Measurements from ENCODE around the gene SMARCA5. TPM values are rescaled to one million over a fixed set of nuclear protein-coding genes. Genes with fewer than 3 reads are reported as not detected.

The SMARCA5 gene
- total RNA-seq, 1 donor from 2014 or later: 58.5 TPM

GRCh38 chr4:143538979-143539669 lies 25.6 kb downstream of the SMARCA5 start:
- no peak for DNase-seq

DNA sequence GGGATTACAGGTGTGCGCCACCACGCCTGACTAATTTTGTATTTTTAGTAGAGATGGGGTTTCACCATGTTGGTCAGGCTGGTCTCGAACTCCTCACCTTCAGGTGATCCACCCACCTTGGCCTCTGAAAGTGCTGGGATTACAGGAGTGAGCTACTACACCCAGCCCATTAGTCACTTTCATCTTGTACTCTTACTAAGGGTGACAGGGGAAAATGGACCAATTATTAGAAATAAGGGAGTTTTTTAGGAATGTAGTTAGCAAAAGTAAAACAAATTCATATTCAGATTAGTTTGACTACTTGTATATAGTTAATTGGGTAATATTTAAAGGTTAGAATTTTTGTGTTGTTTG lies 26.1 kb downstream of the SMARCA5 start:
- DNase-seq: no peak

DNA sequence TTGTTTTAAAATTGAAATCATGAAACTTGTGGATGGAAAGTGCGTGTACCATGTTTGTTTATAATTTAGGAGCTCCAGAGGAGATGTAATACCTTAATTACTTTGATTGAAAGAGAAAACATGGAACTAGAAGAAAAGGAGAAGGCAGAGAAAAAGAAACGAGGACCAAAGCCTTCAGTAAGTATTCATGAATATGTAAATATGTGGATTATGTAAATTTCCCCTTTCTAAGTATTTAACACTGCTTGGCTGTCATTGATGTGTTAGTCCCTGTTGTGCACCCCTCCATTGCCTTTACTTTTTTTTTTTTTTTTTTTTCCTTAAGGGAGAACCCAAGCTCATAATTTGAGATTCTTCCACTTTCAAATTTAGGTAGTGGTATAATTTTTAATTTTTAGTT lies 36.4 kb downstream of the SMARCA5 start:
- no peak for DNase-seq

GRCh38 chr4:143554728-143555597 lies 41.5 kb downstream of the SMARCA5 start:
- DNase-seq: no peak

GRCh38 chr4:143555676-143556075 lies 42.2 kb downstream of the SMARCA5 start:
- peak; percentile 9 for DNase-seq

DNA sequence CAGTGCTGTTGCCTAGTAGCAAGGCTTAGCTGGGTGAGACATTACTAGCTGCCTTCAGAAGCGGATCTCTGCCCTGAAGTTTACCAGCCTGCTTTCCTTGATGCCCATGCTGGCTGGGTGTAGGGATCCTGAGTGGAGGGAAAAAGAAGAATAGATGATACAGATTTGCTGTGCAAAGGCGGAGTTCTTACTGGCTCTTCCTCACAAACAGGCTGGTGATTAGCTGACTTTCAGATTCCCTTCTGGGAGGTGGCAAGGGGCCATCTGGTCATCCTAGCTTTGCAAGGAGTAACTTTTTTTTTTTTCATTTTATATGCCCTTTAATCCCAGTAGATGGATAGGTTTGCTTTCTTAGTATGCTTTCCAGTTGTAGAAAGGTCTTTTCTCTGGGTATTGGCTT lies 44.8 kb downstream of the SMARCA5 start:
- no peak for DNase-seq

DNA sequence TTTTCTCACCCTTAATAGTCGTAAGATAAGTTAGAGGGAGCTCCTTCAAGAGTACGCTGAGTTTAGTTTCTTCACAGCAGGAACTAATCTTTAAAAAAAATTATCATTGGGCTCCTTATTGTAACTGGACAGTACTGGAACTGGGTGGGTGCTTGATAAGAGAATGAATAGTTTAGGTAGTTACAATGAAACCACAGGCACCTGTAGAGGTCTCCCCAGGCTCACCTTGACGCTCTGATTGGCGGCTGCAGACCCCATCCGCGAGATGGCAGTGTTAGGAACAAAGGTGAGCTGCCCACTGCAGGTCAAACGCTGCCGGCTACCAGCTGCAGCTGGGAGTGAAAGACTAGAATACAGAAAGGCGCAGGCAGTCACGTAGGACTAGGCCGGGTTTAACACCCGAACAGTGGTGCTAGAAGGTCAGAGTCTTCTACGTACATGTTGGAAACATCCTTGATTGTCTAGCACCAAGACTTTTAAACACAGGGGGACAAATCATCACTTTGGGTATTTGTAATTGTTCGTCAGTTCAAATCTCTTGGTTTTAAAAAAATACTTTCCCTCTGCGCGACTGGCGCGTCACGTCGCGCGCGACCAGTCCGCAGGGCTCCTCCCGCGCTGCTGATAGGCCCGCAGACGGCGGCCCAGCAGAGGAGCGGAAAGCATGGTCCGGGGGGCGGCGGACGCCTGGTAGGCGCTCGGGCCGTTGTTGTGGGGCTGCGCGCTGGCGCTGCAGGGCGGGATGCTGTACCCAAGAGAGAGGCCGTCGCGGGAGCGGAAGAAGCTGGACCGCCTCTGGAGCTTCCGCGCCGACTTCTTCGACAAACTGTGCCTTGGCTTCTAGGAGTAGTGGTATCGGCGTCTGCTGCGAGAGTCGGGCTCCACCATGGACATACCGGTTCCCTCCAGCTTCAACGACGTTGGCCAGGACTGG lies 45.6 kb downstream of the SMARCA5 start:
- DNase-seq: peak; percentile 79

GRCh38 chr4:143559757-143560147 lies 46.2 kb downstream of the SMARCA5 start:
- no peak for DNase-seq

DNA sequence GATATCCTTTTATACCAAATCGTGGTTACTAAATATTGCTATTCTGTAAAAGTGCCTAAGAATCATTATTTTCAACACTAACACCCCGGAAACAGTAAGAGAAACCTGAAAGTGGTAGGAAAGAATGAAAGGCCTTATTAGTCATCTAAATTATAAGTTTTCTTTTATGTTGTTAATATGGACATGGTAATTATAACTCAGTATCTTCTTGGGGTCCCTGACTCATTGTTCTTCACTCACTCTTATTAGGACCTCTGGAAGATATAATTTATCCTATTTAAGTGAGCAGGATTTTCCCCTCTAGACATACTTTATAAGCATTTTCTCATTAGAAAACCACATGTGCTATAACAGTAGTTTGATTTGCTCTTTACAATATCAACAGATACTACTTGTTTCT lies 51.0 kb downstream of the SMARCA5 start:
- DNase-seq: no peak

GRCh38 chr4:143575331-143575730 lies 61.8 kb downstream of the SMARCA5 start:
- no peak for DNase-seq

- no peak for DNase-seq
These were observed 67.9 kb downstream of the SMARCA5 start for GRCh38 chr4:143581331-143581946.

GRCh38 chr4:143585548-143585947 lies 72.0 kb downstream of the SMARCA5 start:
- no peak for DNase-seq

DNA sequence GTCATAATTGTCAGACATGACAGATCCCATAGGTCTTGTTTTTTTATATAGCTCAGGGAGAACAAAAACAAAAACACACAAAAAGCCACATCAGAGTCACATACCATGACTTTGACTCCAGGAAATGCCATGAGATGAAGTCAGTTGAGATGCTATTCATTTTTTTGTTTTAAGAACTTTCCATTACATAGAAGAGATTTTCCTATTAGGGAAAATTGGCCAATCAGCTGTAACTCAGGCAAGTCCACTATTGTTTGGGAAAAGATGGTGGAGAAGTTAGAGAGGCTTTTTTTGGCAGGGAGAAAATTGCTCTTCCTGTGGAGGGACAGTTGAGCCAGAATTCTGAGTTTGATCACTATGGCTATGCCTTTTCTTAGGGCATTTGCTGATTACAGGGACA lies 72.6 kb downstream of the SMARCA5 start:
- no peak for DNase-seq

GRCh38 chr4:143587703-143588102 lies 74.2 kb downstream of the SMARCA5 start:
- DNase-seq: no peak

DNA sequence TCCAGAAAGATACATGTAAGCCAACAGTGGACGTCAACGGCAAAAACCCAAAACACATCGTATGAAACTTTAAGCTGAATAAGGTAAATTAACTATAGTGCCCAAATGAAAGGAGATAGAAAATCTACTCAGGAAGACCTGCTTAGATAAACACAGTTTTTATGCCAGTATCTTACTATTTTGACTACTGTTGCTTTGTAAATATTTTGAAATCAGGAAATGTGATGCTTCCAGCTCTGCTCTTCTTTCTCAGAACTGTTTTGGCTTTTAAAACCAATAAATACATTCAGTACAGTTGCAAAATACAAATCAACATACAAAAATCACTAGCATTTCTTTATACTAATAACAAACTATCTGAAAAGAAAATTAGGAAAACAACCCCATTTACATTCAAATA lies 83.8 kb downstream of the SMARCA5 start:
- no peak for DNase-seq

DNA sequence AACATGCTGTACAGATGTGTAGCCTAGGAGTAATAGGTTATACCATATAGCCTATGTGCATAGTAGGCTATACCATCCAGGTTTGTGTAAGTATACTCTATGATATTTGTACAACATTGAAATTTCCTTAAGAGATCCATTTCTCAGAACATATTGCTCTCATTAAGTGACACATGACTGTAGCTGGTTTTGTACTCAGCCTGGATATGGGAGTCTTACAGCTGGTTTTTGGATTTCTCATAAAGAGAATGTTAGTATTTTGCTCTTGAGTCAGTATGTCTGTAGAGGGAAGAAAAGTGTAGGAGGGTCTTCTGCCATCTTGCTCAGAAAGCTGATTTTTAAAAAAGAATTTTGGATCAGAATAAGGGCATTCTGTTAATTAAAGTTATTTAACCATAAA lies 85.3 kb downstream of the SMARCA5 start:
- DNase-seq: no peak

DNA sequence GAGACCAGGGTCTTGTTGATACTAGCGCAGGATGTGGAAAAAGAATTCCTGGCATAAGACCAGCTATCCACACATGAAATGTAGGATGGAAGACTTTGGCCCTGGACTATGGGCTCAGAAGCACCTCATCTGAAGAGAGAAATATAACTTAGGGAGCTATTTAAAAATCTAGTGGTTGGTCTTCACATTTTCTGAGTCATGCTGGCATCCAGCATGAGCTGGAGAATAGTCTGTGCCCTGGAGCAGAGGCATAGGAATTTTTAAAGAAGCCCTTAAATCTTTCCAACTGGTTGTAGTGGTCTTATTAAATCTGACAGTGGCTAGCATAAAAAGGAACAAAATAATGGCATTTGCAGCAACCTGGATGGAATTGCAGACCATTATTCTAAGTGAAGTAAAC lies 86.3 kb downstream of the SMARCA5 start:
- no peak for DNase-seq

- DNase-seq: no peak
These were observed 93.0 kb downstream of the SMARCA5 start for GRCh38 chr4:143606480-143606879.
